Left forelimb (tissue), 1 donor: Measurements from ENCODE around the gene ZNF263.

Source experiments
- DNase-seq: peaks from one replicate; pipeline ENCODE4 v3.0.0-alpha.2; 2018; ENCODE audit warnings: low spot score

The ZNF263 gene

GRCh38 chr16:3328104-3328503 is 44.8 kb downstream of the ZNF263 start:
- DNase-seq = no peak

- DNase-seq = no peak
Observed at GRCh38 chr16:3328643-3329042, 45.4 kb downstream of the ZNF263 start.
